Keratinocyte (primary cell): ENCODE data around the gene SNAPC4. TPM values are rescaled to one million over a fixed set of nuclear protein-coding genes. Genes with fewer than 3 reads are reported as not detected.

Experiments used
- DNase-seq: peaks from one replicate; pipeline ENCODE4 v3.0.0-alpha.2; 2011; ENCODE audit warnings: low read depth, missing footprints, low spot score
- FAIRE-seq: peaks from 2 replicates; lab custom pipeline; 2011; peaks lifted over from hg19 to GRCh38; lab: Jason Lieb, UNC
- H2AFZ ChIP-seq: 2 replicates; pipeline ENCODE4 v1.6.0; 2012; ENCODE audit warnings: low read length, control low read depth, inconsistent platforms; ENCODE audit not compliant: control insufficient read depth
- H3K27ac ChIP-seq: 2 replicates; pipeline ENCODE4 v1.5.1; 2011; ENCODE audit warnings: low read length; ENCODE audit not compliant: control insufficient read depth, insufficient read depth
- H3K27me3 ChIP-seq: 3 replicates; pipeline ENCODE4 v1.6.0; 2011; ENCODE audit warnings: low read length; ENCODE audit not compliant: control insufficient read depth, insufficient read depth; ENCODE audit errors: extremely low read depth
- H3K36me3 ChIP-seq, 2 experiments: 2 replicates in 1 of 2; 3 replicates in 1 of 2; pipeline ENCODE4 v1.5.1; 2011; ENCODE audit warnings: low read length in 2 of 2, mild to moderate bottlenecking in 1 of 2; ENCODE audit not compliant: control insufficient read depth in 2 of 2, insufficient read depth in 2 of 2; ENCODE audit errors: extremely low read depth in 1 of 2
- H3K4me1 ChIP-seq: 3 replicates; pipeline ENCODE4 v1.5.1; 2011; ENCODE audit warnings: low read length; ENCODE audit not compliant: control insufficient read depth, insufficient read depth; ENCODE audit errors: extremely low read depth
- H3K4me2 ChIP-seq: 3 replicates; pipeline ENCODE4 v1.6.0; 2011; ENCODE audit warnings: low read depth, low read length; ENCODE audit not compliant: control insufficient read depth, insufficient read depth; ENCODE audit errors: extremely low read depth
- H3K4me3 ChIP-seq, 3 experiments: fragments of 200-600 bp in 1 of 3; sonication (generic) in 1 of 3; 2 replicates in 2 of 3; 3 replicates in 1 of 3; pipeline ENCODE4 v1.5.1; 2011 to 2016; ENCODE audit warnings: low read length in 3 of 3, mild to moderate bottlenecking in 3 of 3, control low read depth in 2 of 3, inconsistent platforms in 1 of 3, low read depth in 1 of 3, mixed read lengths in 1 of 3, mixed run types in 1 of 3, moderate library complexity in 1 of 3; ENCODE audit not compliant: control insufficient read depth in 2 of 3, insufficient read depth in 2 of 3; ENCODE audit errors: extremely low read depth in 1 of 3
- H3K79me2 ChIP-seq: 2 replicates; pipeline ENCODE4 v1.6.0; 2012; ENCODE audit warnings: low read length; ENCODE audit not compliant: control insufficient read depth, insufficient read depth
- H3K9ac ChIP-seq: 3 replicates; pipeline ENCODE4 v1.6.0; 2011; ENCODE audit warnings: low read length; ENCODE audit not compliant: control insufficient read depth, insufficient read depth; ENCODE audit errors: extremely low read depth
- H3K9me1 ChIP-seq: 3 replicates; pipeline ENCODE4 v1.6.0; 2011; ENCODE audit warnings: low read length; ENCODE audit not compliant: control insufficient read depth, insufficient read depth; ENCODE audit errors: extremely low read depth
- H3K9me3 ChIP-seq: 2 replicates; pipeline ENCODE4 v1.5.1; 2012; ENCODE audit warnings: low read depth, low read length; ENCODE audit not compliant: control insufficient read depth
- H4K20me1 ChIP-seq: 3 replicates; pipeline ENCODE4 v1.6.0; 2011; ENCODE audit warnings: low read length; ENCODE audit not compliant: control insufficient read depth, insufficient read depth; ENCODE audit errors: extremely low read depth
- CTCF ChIP-seq, 3 experiments: IDR thresholded peaks in 1 of 3; conservative IDR thresholded peaks in 1 of 3; optimal IDR thresholded peaks in 1 of 3; 2 replicates in 2 of 3; 3 replicates in 1 of 3; pipeline versions ENCODE3 to v1.5.1; 2011; ENCODE audit warnings: low read length in 3 of 3, mild to moderate bottlenecking in 3 of 3, moderate library complexity in 2 of 3, control low read depth in 1 of 3, inconsistent platforms in 1 of 3; ENCODE audit not compliant: insufficient read depth in 2 of 3; ENCODE audit errors: extremely low read depth in 1 of 3
- EZH2 ChIP-seq: IDR thresholded peaks from one replicate; pipeline ENCODE4 v1.6.1; 2012; ENCODE audit warnings: inconsistent platforms, mild to moderate bottlenecking, low read length, moderate library complexity
- dilution Hi-C: fragments of 300-500 bp; cut with MboI; formaldehyde crosslinking; loops from one replicate; pipeline ENCODE4 v1.7.0; 2020; ENCODE audit warnings: low sequenced_read_pairs; ENCODE audit not compliant: extremely low pct_ligation_motif_present
- polyA plus RNA-seq, 5 experiments: library from polyadenylated mRNA; depleted of rRNA in 3 of 5; stranded (reverse) in 3 of 5; stranded (forward) in 1 of 5; unstranded in 1 of 5; fragments of >200 nt; gene quantifications; 1 replicate in 1 of 5; 2 replicates in 3 of 5; 3 replicates in 1 of 5; pipeline versions ENCODE4 v1.2.1 to v1.2.3, GENCODE V29; 2011 to 2012; ENCODE audit warnings: missing spikeins in 2 of 5, low read depth in 1 of 5, low replicate concordance in 1 of 5

The SNAPC4 gene
- polyA plus RNA-seq, 1 donor (not counting 4 experiments of a cell fraction or from before 2014, with no cell fraction given), result 3.6 TPM

- H3K36me3 ChIP-seq, result peaks cover 20 to 23% of the 10 kb centered on the region in 2 experiments
- no peaks in the 10 kb centered on the region for H3K9me3 ChIP-seq
These were observed 2.1 kb upstream of the SNAPC4 start for GRCh38 chr9:136402067-136402466.

GRCh38 chr9:136401173-136401922 is 1.4 kb upstream of the SNAPC4 start:
- Histone ChIP-seq H3K79me2 (peaks cover 32% of the 10 kb centered on the region), H3K36me3 (peaks cover 24 to 25% of the 10 kb centered on the region in 2 experiments), H3K27me3 (no peaks in the 10 kb centered on the region), H4K20me1 (peaks cover 5% of the 10 kb centered on the region), H3K4me3 (no peak overlapping the region), H3K9ac (no peak overlapping the region), H2AFZ (no peak overlapping the region), H3K27ac (no peak overlapping the region), H3K4me1 (peaks cover 12% of the 10 kb centered on the region), H3K9me3 (no peaks in the 10 kb centered on the region), H3K4me2 (no peak overlapping the region), H3K9me1 (peaks cover 4% of the 10 kb centered on the region)
- TF ChIP-seq EZH2 (no peak), CTCF (optimal IDR thresholded peaks at IDR 0.05 in 1 of 3, IDR thresholded peaks at IDR 0.05 in 1 of 3, conservative IDR thresholded peaks at IDR 0.05 in 1 of 3; ENCODE audit: extremely low read depth in 1 of 3, insufficient read depth in 2 of 3, low read length in 3 of 3) (no peak)
- dilution Hi-C loops, result no loop called here
- no peak for DNase-seq
- no peak for FAIRE-seq

More at GRCh38 chr9:136402067-136402466, 2.1 kb upstream of the SNAPC4 start:
- Histone ChIP-seq H3K79me2 (peaks cover 27% of the 10 kb centered on the region), H3K4me2 (no peak overlapping the region), H3K4me1 (peaks cover 12% of the 10 kb centered on the region), H3K27me3 (no peaks in the 10 kb centered on the region), H4K20me1 (peaks cover 5% of the 10 kb centered on the region), H3K4me3 (no peak overlapping the region), H2AFZ (no peak overlapping the region), H3K9ac (no peak overlapping the region), H3K9me1 (peaks cover 4% of the 10 kb centered on the region), H3K27ac (no peak overlapping the region)
- TF ChIP-seq CTCF (optimal IDR thresholded peaks at IDR 0.05 in 1 of 3, IDR thresholded peaks at IDR 0.05 in 1 of 3, conservative IDR thresholded peaks at IDR 0.05 in 1 of 3; ENCODE audit: extremely low read depth in 1 of 3, insufficient read depth in 2 of 3, low read length in 3 of 3), result no peak
- TF ChIP-seq EZH2, result no peak
- FAIRE-seq, result no peak
- DNase-seq, result no peak
- dilution Hi-C loops, result no loop called here
